SK-N-SH (cell line): ENCODE measurements around the gene ZMYM3. TPM values are rescaled to one million over a fixed set of nuclear protein-coding genes. Genes with fewer than 3 reads are reported as not detected.

Source experiments
- CTCF ChIA-PET: fragments of 300-600, 350-600 bp; formaldehyde crosslinking; extraction: SDS; loops from one replicate; lab custom pipeline; 2021; lab: Yijun Ruan, JAX
- POLR2A ChIA-PET: fragments of 350-600 bp; sonication (Branson Sonifier 250); formaldehyde crosslinking; extraction: SDS; loops from one replicate; lab custom pipeline; 2020; ENCODE audit warnings: antibody characterized with exemption, inconsistent platforms; lab: Yijun Ruan, JAX
- DNase-seq: peaks from one replicate; pipeline ENCODE4 v3.0.0; 2012
- H2AFZ ChIP-seq: fragments of 200-600 bp; sonication (generic); 2 replicates; pipeline ENCODE4 v1.8.1; 2016; ENCODE audit warnings: antibody characterized with exemption, mild to moderate bottlenecking, low read depth
- H3F3A ChIP-seq: fragments of 200-600 bp; sonication (generic); replicated peaks from 2 replicates; pipeline ENCODE3; 2016; ENCODE audit warnings: antibody characterized with exemption, mild to moderate bottlenecking; ENCODE audit not compliant: insufficient read depth
- H3K27ac ChIP-seq, 2 experiments: fragments of 200-500 bp in 1 of 2; fragments of 200-600 bp in 1 of 2; sonication (Bioruptor generic) in 1 of 2; sonication (generic), shearing (Covaris generic) in 1 of 2; 2 replicates each; pipeline versions ENCODE4 v1.5.1 to v1.6.1; 2014 to 2016; ENCODE audit warnings: low read depth in 2 of 2, inconsistent platforms in 1 of 2, low read length in 1 of 2, mild to moderate bottlenecking in 1 of 2, mixed read lengths in 1 of 2
- H3K27me3 ChIP-seq: fragments of 200-600 bp; sonication (generic), shearing (Covaris generic); 2 replicates; pipeline ENCODE4 v1.6.1; 2016; ENCODE audit warnings: mixed run types; ENCODE audit not compliant: insufficient read depth
- H3K36me3 ChIP-seq, 2 experiments: fragments of 200-500 bp in 1 of 2; fragments of 200-600 bp in 1 of 2; sonication (Bioruptor generic) in 1 of 2; sonication (generic) in 1 of 2; replicated peaks in 1 of 2; 2 replicates each; pipeline versions ENCODE3 to v1.5.1; 2014 to 2016; ENCODE audit warnings: low read length in 1 of 2, mild to moderate bottlenecking in 1 of 2; ENCODE audit not compliant: insufficient read depth in 2 of 2, control insufficient read depth in 1 of 2
- H3K4me1 ChIP-seq, 2 experiments: fragments of 200-500 bp in 1 of 2; fragments of 200-600 bp in 1 of 2; sonication (Bioruptor generic) in 1 of 2; sonication (generic), shearing (Covaris generic) in 1 of 2; 2 replicates each; pipeline versions ENCODE4 v1.5.1 to v1.6.1; 2014 to 2016; ENCODE audit warnings: low read depth in 1 of 2, low read length in 1 of 2, mixed run types in 1 of 2; ENCODE audit not compliant: insufficient read depth in 2 of 2, control insufficient read depth in 1 of 2
- H3K4me2 ChIP-seq: fragments of 200-600 bp; sonication (generic), shearing (Covaris generic); 2 replicates; pipeline ENCODE4 v1.6.1; 2017; ENCODE audit warnings: mixed run types
- H3K4me3 ChIP-seq, 2 experiments: fragments of 200-500 bp in 1 of 2; fragments of 200-600 bp in 1 of 2; sonication (Bioruptor generic) in 1 of 2; sonication (generic), shearing (Covaris generic) in 1 of 2; 2 replicates each; pipeline versions ENCODE4 v1.5.1 to v1.8.1; 2014 to 2016; ENCODE audit warnings: low read depth in 2 of 2, inconsistent platforms in 1 of 2, low read length in 1 of 2, mild to moderate bottlenecking in 1 of 2, mixed read lengths in 1 of 2, moderate library complexity in 1 of 2
- H3K79me2 ChIP-seq: fragments of 200-600 bp; sonication (generic); 2 replicates; pipeline ENCODE4 v1.8.1; 2017; ENCODE audit warnings: mild to moderate bottlenecking; ENCODE audit not compliant: insufficient read depth
- H3K9ac ChIP-seq: fragments of 200-600 bp; sonication (generic); 2 replicates; pipeline ENCODE4 v1.6.1; 2017; ENCODE audit warnings: mixed run types
- H3K9me2 ChIP-seq: fragments of 200-600 bp; sonication (generic); 2 replicates; pipeline ENCODE4 v1.6.1; 2017; ENCODE audit warnings: mixed run types
- H3K9me3 ChIP-seq: fragments of 200-600 bp; sonication (generic); 2 replicates; pipeline ENCODE4 v1.6.1; 2017; ENCODE audit warnings: mixed run types, mild to moderate bottlenecking, moderate library complexity
- H4K20me1 ChIP-seq: fragments of 200-600 bp; sonication (generic); 2 replicates; pipeline ENCODE4 v1.6.1; 2017; ENCODE audit warnings: mild to moderate bottlenecking, mixed run types; ENCODE audit not compliant: insufficient read depth
- ELF1 ChIP-seq: IDR thresholded peaks from 2 replicates; pipeline ENCODE4 v1.4.0; 2012
- FOSL2 ChIP-seq: IDR thresholded peaks from 2 replicates; pipeline ENCODE4 v1.4.0; 2012; ENCODE audit warnings: low read depth, mild to moderate bottlenecking, moderate library complexity, borderline replicate concordance
- FOXJ3 ChIP-seq: sonication (generic); formaldehyde crosslinking; IDR thresholded peaks from 2 replicates; pipeline ENCODE4 v1.5.1; 2020; ENCODE audit warnings: mild to moderate bottlenecking, missing genetic modification reagents
- GATA2 ChIP-seq: sonication (generic); formaldehyde crosslinking; IDR thresholded peaks from 2 replicates; pipeline ENCODE4 v1.5.0; 2020; ENCODE audit warnings: mild to moderate bottlenecking, missing genetic modification reagents
- MEF2A ChIP-seq: IDR thresholded peaks from 2 replicates; pipeline ENCODE4 v1.4.0; 2012; ENCODE audit warnings: low read depth, borderline replicate concordance
- MXI1 ChIP-seq: IDR thresholded peaks from 2 replicates; pipeline ENCODE4 v1.6.1; 2012; ENCODE audit warnings: mild to moderate bottlenecking, low read depth, low read length, improper control_type of control experiment
- POLR2AphosphoS5 ChIP-seq: IDR thresholded peaks from 2 replicates; pipeline ENCODE4 v1.6.1; 2012; ENCODE audit warnings: low read depth, low read length
- SMC3 ChIP-seq: IDR thresholded peaks from 2 replicates; pipeline ENCODE4 v1.6.1; 2012; ENCODE audit warnings: low read depth, low read length, improper control_type of control experiment
- TCF12 ChIP-seq: IDR thresholded peaks from 2 replicates; pipeline ENCODE4 v1.4.0; 2012
- YY1 ChIP-seq: IDR thresholded peaks from 2 replicates; pipeline ENCODE4 v1.4.0; 2012; ENCODE audit warnings: low read depth, mild to moderate bottlenecking
- WGBS: methylation state at CpG from one replicate; pipeline ENCODE4 v1.1.6; 2017; ENCODE audit warnings: low lambda C conversion rate; 5-methylcytosine and 5-hydroxymethylcytosine counted together
- polyA plus RNA-seq, 3 experiments: library from polyadenylated mRNA; depleted of rRNA; stranded (reverse); fragments of >200 nt; gene quantifications; 2 replicates each; pipeline ENCODE4 v1.2.3, GENCODE V29; 2012
- TF ChIP-seq, protein P1 (sequence below): fragments of 150-350 bp; IDR thresholded peaks from 2 replicates; pipeline ENCODE4 v1.6.1; 2016; ENCODE audit warnings: mild to moderate bottlenecking, low read depth, low read length
- TF ChIP-seq, protein P2 (sequence below): IDR thresholded peaks from 2 replicates; pipeline ENCODE4; 2012
- TF ChIP-seq, protein P3 (sequence below): fragments of 200-600 bp; sonication (generic); IDR thresholded peaks from 2 replicates; pipeline ENCODE4 v1.6.1; 2017; ENCODE audit warnings: antibody characterized with exemption, mild to moderate bottlenecking, moderate library complexity
- TF ChIP-seq, protein P4 (sequence below): fragments of 150-350 bp; IDR thresholded peaks from 2 replicates; pipeline ENCODE4 v1.6.1; 2017; ENCODE audit warnings: antibody characterized with exemption, low read length, low read depth, borderline replicate concordance
- TF ChIP-seq, protein P5 (sequence below): IDR thresholded peaks from 2 replicates; pipeline ENCODE4 v1.4.0; 2012; ENCODE audit warnings: low read depth, borderline replicate concordance

The ZMYM3 gene
- polyA plus RNA-seq, 1 of the 3 experiments (the other 2 are of a cell fraction) = 30.4 TPM

DNA sequence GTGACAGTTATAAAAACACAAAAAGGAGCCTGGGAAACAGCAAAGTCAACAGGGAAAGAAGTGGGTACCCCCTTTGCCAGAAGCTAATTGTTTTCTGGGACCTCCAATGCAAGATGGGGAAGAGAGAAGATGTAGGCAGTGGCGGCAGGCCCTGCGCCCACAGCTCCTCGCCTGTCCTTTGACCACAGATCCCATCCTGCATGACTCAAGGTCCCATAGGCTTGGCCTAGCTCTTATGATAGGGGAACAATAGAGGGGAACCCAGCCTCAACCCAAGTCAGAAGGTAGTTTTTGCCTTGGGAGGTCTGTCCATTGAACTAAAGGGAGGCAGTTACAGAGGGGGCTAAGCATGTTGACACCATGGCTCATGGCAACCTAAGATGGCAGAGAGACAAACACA, 14.2 kb downstream of the ZMYM3 start:
- CTCF ChIA-PET = interaction anchor here (1.1 kb wide), 1 partner anchor 14 kb away, joined by 3 read pairs; the partner anchor contains the start of gene ZMYM3
- no peaks in the 10 kb centered on the region for H3K4me1 ChIP-seq
- no peak overlapping the region for H3K27ac ChIP-seq

More for the DNA sequence above, 14.2 kb downstream of the ZMYM3 start:
- Histone ChIP-seq H3K9me3 (no peaks in the 10 kb centered on the region), H3F3A (no peaks in the 10 kb centered on the region), H3K79me2 (no peaks in the 10 kb centered on the region), H3K9me2 (no peaks in the 10 kb centered on the region), H3K4me2 (no peak overlapping the region), H3K36me3 (peaks cover 7 to 32% of the 10 kb centered on the region in 2 experiments), H2AFZ (no peak overlapping the region), H3K9ac (no peak overlapping the region), H3K27me3 (peaks cover 7% of the 10 kb centered on the region; the same call in 1 of the 2 replicates), H4K20me1 (no peaks in the 10 kb centered on the region), H3K4me3 (no peak overlapping the region)
- DNase-seq = no peak
- TF ChIP-seq ELF1 = no peak
- no peak for TF ChIP-seq MEF2A
- no peak for TF ChIP-seq FOSL2
- TF ChIP-seq, protein P1, sequence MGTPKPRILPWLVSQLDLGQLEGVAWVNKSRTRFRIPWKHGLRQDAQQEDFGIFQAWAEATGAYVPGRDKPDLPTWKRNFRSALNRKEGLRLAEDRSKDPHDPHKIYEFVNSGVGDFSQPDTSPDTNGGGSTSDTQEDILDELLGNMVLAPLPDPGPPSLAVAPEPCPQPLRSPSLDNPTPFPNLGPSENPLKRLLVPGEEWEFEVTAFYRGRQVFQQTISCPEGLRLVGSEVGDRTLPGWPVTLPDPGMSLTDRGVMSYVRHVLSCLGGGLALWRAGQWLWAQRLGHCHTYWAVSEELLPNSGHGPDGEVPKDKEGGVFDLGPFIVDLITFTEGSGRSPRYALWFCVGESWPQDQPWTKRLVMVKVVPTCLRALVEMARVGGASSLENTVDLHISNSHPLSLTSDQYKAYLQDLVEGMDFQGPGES = no peak
- TF ChIP-seq, protein P2, sequence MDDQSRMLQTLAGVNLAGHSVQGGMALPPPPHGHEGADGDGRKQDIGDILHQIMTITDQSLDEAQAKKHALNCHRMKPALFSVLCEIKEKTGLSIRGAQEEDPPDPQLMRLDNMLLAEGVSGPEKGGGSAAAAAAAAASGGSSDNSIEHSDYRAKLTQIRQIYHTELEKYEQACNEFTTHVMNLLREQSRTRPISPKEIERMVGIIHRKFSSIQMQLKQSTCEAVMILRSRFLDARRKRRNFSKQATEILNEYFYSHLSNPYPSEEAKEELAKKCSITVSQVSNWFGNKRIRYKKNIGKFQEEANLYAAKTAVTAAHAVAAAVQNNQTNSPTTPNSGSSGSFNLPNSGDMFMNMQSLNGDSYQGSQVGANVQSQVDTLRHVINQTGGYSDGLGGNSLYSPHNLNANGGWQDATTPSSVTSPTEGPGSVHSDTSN = no peak
- TF ChIP-seq, protein P3, sequence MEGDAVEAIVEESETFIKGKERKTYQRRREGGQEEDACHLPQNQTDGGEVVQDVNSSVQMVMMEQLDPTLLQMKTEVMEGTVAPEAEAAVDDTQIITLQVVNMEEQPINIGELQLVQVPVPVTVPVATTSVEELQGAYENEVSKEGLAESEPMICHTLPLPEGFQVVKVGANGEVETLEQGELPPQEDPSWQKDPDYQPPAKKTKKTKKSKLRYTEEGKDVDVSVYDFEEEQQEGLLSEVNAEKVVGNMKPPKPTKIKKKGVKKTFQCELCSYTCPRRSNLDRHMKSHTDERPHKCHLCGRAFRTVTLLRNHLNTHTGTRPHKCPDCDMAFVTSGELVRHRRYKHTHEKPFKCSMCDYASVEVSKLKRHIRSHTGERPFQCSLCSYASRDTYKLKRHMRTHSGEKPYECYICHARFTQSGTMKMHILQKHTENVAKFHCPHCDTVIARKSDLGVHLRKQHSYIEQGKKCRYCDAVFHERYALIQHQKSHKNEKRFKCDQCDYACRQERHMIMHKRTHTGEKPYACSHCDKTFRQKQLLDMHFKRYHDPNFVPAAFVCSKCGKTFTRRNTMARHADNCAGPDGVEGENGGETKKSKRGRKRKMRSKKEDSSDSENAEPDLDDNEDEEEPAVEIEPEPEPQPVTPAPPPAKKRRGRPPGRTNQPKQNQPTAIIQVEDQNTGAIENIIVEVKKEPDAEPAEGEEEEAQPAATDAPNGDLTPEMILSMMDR = no peak
- no peak for TF ChIP-seq MXI1
- no peak for TF ChIP-seq SMC3
- no peak for TF ChIP-seq YY1
- no peak for TF ChIP-seq GATA2 (CRISPR knock-in tag)
- TF ChIP-seq, protein P4, sequence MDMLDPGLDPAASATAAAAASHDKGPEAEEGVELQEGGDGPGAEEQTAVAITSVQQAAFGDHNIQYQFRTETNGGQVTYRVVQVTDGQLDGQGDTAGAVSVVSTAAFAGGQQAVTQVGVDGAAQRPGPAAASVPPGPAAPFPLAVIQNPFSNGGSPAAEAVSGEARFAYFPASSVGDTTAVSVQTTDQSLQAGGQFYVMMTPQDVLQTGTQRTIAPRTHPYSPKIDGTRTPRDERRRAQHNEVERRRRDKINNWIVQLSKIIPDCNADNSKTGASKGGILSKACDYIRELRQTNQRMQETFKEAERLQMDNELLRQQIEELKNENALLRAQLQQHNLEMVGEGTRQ = no peak
- TF ChIP-seq POLR2AphosphoS5 = no peak
- TF ChIP-seq, protein P5, sequence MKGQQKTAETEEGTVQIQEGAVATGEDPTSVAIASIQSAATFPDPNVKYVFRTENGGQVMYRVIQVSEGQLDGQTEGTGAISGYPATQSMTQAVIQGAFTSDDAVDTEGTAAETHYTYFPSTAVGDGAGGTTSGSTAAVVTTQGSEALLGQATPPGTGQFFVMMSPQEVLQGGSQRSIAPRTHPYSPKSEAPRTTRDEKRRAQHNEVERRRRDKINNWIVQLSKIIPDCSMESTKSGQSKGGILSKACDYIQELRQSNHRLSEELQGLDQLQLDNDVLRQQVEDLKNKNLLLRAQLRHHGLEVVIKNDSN = no peak
- TF ChIP-seq TCF12 = no peak
- no peak for TF ChIP-seq FOXJ3 (CRISPR knock-in tag)
- WGBS = 83% methylated on average over 3 of the region's 3 CpGs
- POLR2A ChIA-PET = no interaction called here
